Measurements from ENCODE around the gene HDC.

Gene HDC

DNA sequence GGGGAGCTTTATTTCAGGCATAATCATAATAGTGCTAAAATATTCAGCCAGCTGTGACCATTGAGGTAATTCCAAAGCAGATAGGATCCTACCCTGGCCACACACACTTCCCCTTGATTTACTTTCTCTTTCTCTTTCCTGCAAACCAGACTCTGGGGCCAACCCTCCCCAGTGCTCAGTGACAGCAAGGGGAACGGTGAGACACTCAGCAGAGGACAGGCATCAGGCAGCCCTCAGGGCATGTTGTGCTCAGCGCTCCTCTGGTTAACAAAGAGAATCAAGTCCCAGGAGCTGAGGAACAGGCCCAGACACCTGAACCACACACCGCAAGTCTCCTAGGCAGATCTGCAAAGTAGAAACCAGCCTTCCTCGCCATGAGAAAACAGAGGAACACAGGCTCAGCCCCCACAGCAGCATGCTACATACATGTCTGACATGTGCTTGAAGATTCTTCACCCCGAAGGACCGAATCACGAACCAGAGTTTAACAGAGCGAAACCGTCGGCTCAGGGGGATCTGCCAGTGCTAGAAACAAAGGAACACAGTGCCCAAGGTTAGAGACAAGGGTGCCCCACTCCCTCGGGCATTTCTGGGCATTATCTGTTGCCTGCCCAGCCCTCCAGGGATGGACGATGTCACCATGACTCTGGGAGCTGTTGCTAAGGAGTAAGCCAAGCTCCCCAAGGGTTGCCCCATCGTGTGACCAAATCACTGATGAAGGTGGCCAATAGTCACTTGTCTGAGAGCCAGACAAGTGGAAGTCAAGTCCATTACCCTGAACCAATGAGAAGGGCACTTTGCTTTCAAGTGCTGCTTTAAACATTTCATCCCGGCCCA is 17.5 kb downstream of the HDC start:
- peak; percentile 83 for DNase-seq (ENCODE audit: low read depth)
- TF ChIP-seq CTCF (IDR thresholded peaks at IDR 0.05; ENCODE audit: low read depth, low read length) (no peak), POLR2A (IDR thresholded peaks at IDR 0.05; ENCODE audit: extremely low read depth, insufficient read length) (no peak)
- TF ChIP-seq, protein P1, sequence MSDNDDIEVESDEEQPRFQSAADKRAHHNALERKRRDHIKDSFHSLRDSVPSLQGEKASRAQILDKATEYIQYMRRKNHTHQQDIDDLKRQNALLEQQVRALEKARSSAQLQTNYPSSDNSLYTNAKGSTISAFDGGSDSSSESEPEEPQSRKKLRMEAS (IDR thresholded peaks at IDR 0.05; ENCODE audit: low read depth, low read length) = no peak; the same call in 1 of the 2 replicates
- peak overlapping the region; percentile 6 for H3K4me3 ChIP-seq (ENCODE audit: low read depth, low read length)

DNA sequence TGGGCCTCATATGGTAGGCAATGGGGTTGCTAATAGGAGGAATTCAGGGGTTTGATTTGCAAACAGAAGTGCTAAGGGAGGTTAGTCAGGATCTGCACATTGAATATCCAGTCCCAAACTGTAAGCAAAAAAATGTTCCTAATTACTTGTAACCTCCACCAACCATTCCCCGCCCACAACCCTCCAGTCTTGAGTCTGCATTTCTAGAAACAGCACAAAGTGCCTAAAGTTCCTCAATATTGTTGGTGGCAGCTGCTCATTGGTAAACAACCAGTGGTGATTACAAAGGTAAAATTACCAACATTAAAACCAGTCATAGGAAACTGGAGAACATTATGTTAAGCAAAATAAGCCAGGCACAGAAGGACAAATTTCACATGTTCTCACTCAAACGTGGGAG is 18.9 kb downstream of the HDC start:
- no peak overlapping the region for H3K4me3 ChIP-seq (ENCODE audit: low read depth, low read length)
- TF ChIP-seq CTCF (IDR thresholded peaks at IDR 0.05; ENCODE audit: low read depth, low read length) = no peak
- TF ChIP-seq, protein P1 (IDR thresholded peaks at IDR 0.05; ENCODE audit: low read depth, low read length) = no peak
- TF ChIP-seq MYC (IDR thresholded peaks at IDR 0.05; ENCODE audit: low read depth, low read length) = no peak
- no peak for TF ChIP-seq POLR2A (IDR thresholded peaks at IDR 0.05; ENCODE audit: extremely low read depth, insufficient read length)
- DNase-seq (ENCODE audit: low read depth) = no peak

GRCh38 chr15:50244959-50245624 is 20.4 kb downstream of the HDC start:
- DNase-seq (ENCODE audit: low read depth) = no peak
- no peak for TF ChIP-seq MYC (IDR thresholded peaks at IDR 0.05; ENCODE audit: low read depth, low read length)
- TF ChIP-seq, protein P1 (IDR thresholded peaks at IDR 0.05; ENCODE audit: low read depth, low read length) = no peak
- no peak for TF ChIP-seq CTCF (IDR thresholded peaks at IDR 0.05; ENCODE audit: low read depth, low read length)
- no peak for TF ChIP-seq POLR2A (IDR thresholded peaks at IDR 0.05; ENCODE audit: extremely low read depth, insufficient read length)

GRCh38 chr15:50244153-50244552 is 21.4 kb downstream of the HDC start:
- DNase-seq (ENCODE audit: low read depth) = peak; percentile 59
- H3K4me3 ChIP-seq (ENCODE audit: low read depth, low read length) = no peak overlapping the region
- no peak for TF ChIP-seq POLR2A (IDR thresholded peaks at IDR 0.05; ENCODE audit: extremely low read depth, insufficient read length)

More at GRCh38 chr15:50244959-50245624, 20.4 kb downstream of the HDC start:
- H3K4me3 ChIP-seq (ENCODE audit: low read depth, low read length) = no peak overlapping the region

DNA sequence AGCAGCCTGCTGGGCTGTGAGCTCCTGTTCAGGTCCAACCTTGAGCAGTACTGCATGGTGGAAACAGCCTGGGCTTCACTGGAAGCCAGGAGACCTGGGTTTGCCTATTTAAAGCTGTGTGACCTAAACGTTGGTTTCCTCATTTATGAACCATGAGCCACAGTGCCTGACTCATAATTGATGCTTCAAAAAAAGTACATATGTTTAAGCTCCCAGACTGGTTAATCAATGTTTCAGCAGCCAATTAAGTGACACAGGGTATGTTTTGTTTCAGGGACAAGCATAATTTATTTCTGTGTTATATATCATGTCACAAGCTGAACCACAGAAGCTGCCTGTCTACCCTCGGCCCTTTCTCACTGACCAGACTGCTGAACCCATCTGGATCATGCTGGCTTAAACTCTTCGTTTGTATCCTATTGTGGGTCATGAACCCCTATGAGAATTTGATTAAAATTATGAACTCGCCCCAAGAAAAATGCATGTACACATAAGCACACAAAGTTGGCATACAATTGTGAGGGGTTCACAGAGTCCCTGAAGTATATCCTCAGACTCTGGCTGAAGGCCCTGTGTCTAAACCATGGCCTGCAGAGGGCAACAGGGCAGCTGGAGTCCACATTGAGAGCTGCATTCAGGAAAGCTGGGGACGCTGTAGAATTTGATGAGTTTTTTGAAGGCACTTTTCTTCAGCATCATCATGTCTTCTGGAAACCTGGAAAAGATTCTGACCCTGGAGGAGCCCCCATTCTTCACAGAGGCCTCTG is 23.7 kb downstream of the HDC start:
- peak; percentile 44 for DNase-seq (ENCODE audit: low read depth)
- no peak overlapping the region for H3K4me3 ChIP-seq (ENCODE audit: low read depth, low read length)
- TF ChIP-seq CTCF (IDR thresholded peaks at IDR 0.05; ENCODE audit: low read depth, low read length) = peak; percentile 9
- TF ChIP-seq POLR2A (IDR thresholded peaks at IDR 0.05; ENCODE audit: extremely low read depth, insufficient read length) = no peak

DNA sequence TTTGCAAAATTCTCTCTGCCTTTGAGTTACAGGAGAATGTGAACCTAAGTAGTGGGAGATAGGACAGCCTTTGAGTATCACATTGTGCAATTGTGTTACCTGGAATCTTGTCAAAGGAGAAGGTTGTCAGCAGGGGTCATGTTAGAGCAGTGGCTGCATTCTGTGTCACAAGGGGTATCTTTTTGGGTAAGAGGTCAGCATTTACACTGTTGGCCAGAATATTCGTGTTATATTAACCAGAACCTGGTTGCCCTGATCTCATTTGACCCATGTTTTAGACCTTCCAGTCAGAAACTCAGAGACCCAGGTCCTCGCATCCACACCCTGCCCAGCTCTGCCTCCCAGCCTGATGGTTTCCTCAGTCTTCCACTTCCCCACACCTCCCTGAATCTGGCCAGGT is 27.3 kb downstream of the HDC start:
- DNase-seq (ENCODE audit: low read depth) = no peak
- no peak overlapping the region for H3K4me3 ChIP-seq (ENCODE audit: low read depth, low read length)
- no peak for TF ChIP-seq CTCF (IDR thresholded peaks at IDR 0.05; ENCODE audit: low read depth, low read length)
- TF ChIP-seq MYC (IDR thresholded peaks at IDR 0.05; ENCODE audit: low read depth, low read length) = no peak
- TF ChIP-seq, protein P1 (IDR thresholded peaks at IDR 0.05; ENCODE audit: low read depth, low read length) = no peak
- no peak for TF ChIP-seq POLR2A (IDR thresholded peaks at IDR 0.05; ENCODE audit: extremely low read depth, insufficient read length)
